Peyer's patch (tissue), 4 donors: ENCODE results near the gene CATSPERZ.

Experiments used
- CTCF ChIP-seq, 6 experiments: fragments of 450-650 bp in 4 of 6; fragments of 200-600 bp in 2 of 6; sonication (generic) in 1 of 6; IDR thresholded peaks; one replicate each; pipeline ENCODE4 v1.5.1; 2017 to 2019; ENCODE audit warnings: antibody characterized with exemption in 6 of 6, mild to moderate bottlenecking in 3 of 6, moderate library complexity in 1 of 6
- POLR2A ChIP-seq, 2 donors: fragments of 450-650 bp; IDR thresholded peaks; one replicate each; pipeline ENCODE4 v1.5.1; 2017; ENCODE audit warnings: antibody characterized with exemption in 2 of 2, mild to moderate bottlenecking in 2 of 2, moderate library complexity in 2 of 2

GRCh38 chr11:64333556-64333955, 33.4 kb downstream of the CATSPERZ start:
- no peak for TF ChIP-seq POLR2A (IDR thresholded peaks at IDR 0.05)
- no peak for TF ChIP-seq CTCF (IDR thresholded peaks at IDR 0.05)
